ENCODE measurements around the gene OTOF. TPM values are rescaled to one million over a fixed set of nuclear protein-coding genes. Genes with fewer than 3 reads are reported as not detected.

Gene OTOF
- polyA plus RNA-seq, 1 of the 3 experiments (the other 2 are of a cell fraction) = not detected

- no peak for DNase-seq
- H3K4me1 ChIP-seq (ENCODE audit: control insufficient read depth in 1 of 2, insufficient read depth in 2 of 2, low read depth in 1 of 2, low read length in 1 of 2) = no peaks in the 10 kb centered on the region
- no peaks in the 10 kb centered on the region for H3K79me2 ChIP-seq (ENCODE audit: insufficient read depth)
- H3K36me3 ChIP-seq (replicated peaks in 1 of 2; ENCODE audit: control insufficient read depth in 1 of 2, insufficient read depth in 2 of 2, low read length in 1 of 2) = no peaks in the 10 kb centered on the region
- ChIA-PET CTCF (interaction anchor here (0.5 to 0.7 kb wide), 2 partner anchors 23 to 34 kb away, joined by 3 to 4 read pairs; no protein-coding TSS in a partner anchor), POLR2A (no interaction called here)
- no peak overlapping the region for H3K9ac ChIP-seq
- peaks cover 10% of the 10 kb centered on the region for H3K27me3 ChIP-seq (ENCODE audit: insufficient read depth)
- TF ChIP-seq SIN3A (IDR thresholded peaks at IDR 0.05; ENCODE audit: borderline replicate concordance, low read depth, low read length) (no peak), RFX5 (IDR thresholded peaks at IDR 0.05; ENCODE audit: low read length) (no peak), FOXJ3 (CRISPR knock-in tag; IDR thresholded peaks at IDR 0.05) (no peak), IRF3 (IDR thresholded peaks at IDR 0.05; ENCODE audit: low read depth, low read length) (no peak), TEAD4 (IDR thresholded peaks at IDR 0.05; ENCODE audit: borderline replicate concordance, insufficient read depth) (no peak), SMC3 (IDR thresholded peaks at IDR 0.05; ENCODE audit: low read depth, low read length) (no peak), EP300 (IDR thresholded peaks at IDR 0.05; ENCODE audit: borderline replicate concordance in 1 of 2, low read depth in 1 of 2, low read length in 1 of 2) (no peak), POLR2AphosphoS5 (IDR thresholded peaks at IDR 0.05; ENCODE audit: low read depth, low read length) (no peak), GABPA (IDR thresholded peaks at IDR 0.05; ENCODE audit: low read depth) (no peak), USF1 (IDR thresholded peaks at IDR 0.05; ENCODE audit: borderline replicate concordance, low read depth) (no peak), MXI1 (IDR thresholded peaks at IDR 0.05; ENCODE audit: low read depth, low read length) (no peak), PBX3 (IDR thresholded peaks at IDR 0.05) (no peak)
- H3K4me3 ChIP-seq (ENCODE audit: low read depth in 2 of 2, low read length in 1 of 2) = no peak overlapping the region
- H4K20me1 ChIP-seq (ENCODE audit: insufficient read depth) = no peaks in the 10 kb centered on the region
- no peaks in the 10 kb centered on the region for H3K9me3 ChIP-seq
- no peaks in the 10 kb centered on the region for H3K9me2 ChIP-seq
- H3K4me2 ChIP-seq = no peak overlapping the region
- no peak overlapping the region for H2AFZ ChIP-seq (ENCODE audit: low read depth)
- WGBS (ENCODE audit: low lambda C conversion rate) = 97% methylated on average over 1 of the region's 1 CpG
- H3F3A ChIP-seq (replicated peaks; ENCODE audit: insufficient read depth) = no peaks in the 10 kb centered on the region
- no peak overlapping the region for H3K27ac ChIP-seq (ENCODE audit: low read depth in 2 of 2, low read length in 1 of 2)
Observed at GRCh38 chr2:26451700-26452099, 26.2 kb downstream of the OTOF start.

- Histone ChIP-seq H3K27me3 (ENCODE audit: insufficient read depth) (peaks cover 10% of the 10 kb centered on the region), H3K4me2 (no peak overlapping the region), H3K4me3 (ENCODE audit: low read depth in 2 of 2, low read length in 1 of 2) (no peak overlapping the region), H3K27ac (ENCODE audit: low read depth in 2 of 2, low read length in 1 of 2) (no peak overlapping the region), H3K4me1 (ENCODE audit: control insufficient read depth in 1 of 2, insufficient read depth in 2 of 2, low read depth in 1 of 2, low read length in 1 of 2) (no peaks in the 10 kb centered on the region), H3K9me3 (no peaks in the 10 kb centered on the region), H2AFZ (ENCODE audit: low read depth) (no peak overlapping the region), H3K36me3 (replicated peaks in 1 of 2; ENCODE audit: control insufficient read depth in 1 of 2, insufficient read depth in 2 of 2, low read length in 1 of 2) (no peaks in the 10 kb centered on the region), H3K9me2 (no peaks in the 10 kb centered on the region), H3K79me2 (ENCODE audit: insufficient read depth) (no peaks in the 10 kb centered on the region), H3K9ac (no peak overlapping the region), H3F3A (replicated peaks; ENCODE audit: insufficient read depth) (no peaks in the 10 kb centered on the region), H4K20me1 (ENCODE audit: insufficient read depth) (no peaks in the 10 kb centered on the region)
- WGBS (ENCODE audit: low lambda C conversion rate) = 79% methylated on average over 13 of the region's 13 CpGs
- DNase-seq = no peak
- no peak for TF ChIP-seq NRF1 (IDR thresholded peaks at IDR 0.05; ENCODE audit: low read depth, low read length)
- ChIA-PET POLR2A (no interaction called here), CTCF (interaction anchor here (0.8 to 2.1 kb wide), 6 partner anchors 9 to 128 kb away, joined by 3 to 5 read pairs (median 4); no protein-coding TSS in a partner anchor)
Observed at GRCh38 chr2:26450031-26450635, 27.8 kb downstream of the OTOF start.

Measured in SK-N-SH (cell line).